Measurements from ENCODE around the gene MICAL3.

The MICAL3 gene

DNA sequence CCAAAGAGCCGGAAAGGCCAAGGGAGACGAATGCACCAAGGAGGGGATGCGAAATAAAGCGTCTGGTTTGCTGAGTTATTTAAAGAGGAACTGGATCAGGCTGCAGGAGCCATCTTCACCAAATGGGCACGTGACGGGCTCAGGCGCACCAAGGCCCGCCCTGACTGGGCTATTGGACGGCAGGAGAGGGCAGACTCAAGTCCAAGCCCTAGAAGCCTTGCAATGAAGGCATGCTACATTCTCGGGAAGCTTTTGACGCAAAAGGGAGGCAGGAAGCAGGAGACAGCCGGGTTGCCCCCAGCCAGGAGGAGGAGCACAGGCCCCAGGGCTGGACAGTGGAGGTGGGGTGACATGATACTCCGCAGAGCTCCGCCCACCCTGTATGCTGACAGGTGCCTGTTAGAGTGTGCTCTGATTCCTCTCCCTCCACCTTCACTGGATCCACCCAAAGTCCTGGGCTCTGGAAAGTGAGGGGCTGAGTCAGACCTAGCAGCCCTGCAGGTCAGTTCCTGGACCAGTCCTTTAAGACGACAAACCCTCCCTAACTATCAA lies 208.6 kb downstream of the MICAL3 start:
- Mint-ChIP-seq H3K36me3 (peaks cover 67 to 83% of the 10 kb centered on the region in 2 donors), H3K4me3 (no peak overlapping the region)

DNA sequence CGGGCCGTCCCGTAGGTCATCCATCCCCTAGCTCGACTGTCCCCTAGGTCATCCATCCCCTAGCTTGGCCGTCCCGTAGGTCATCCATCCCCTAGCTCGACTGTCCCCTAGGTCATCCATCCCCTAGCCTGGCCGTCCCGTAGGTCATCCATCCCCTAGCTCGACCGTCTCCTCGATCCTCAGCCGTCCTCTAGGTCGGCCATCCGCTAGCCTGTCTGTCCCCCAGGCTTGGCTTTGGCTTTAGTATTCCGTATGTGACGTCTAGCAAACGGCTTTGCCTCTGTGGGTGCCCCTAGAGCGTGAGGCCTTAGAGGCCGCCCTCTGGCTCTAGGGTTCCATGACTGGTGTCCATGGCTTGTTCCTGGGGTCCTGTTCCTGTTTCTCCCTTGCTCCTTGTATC lies 209.5 kb downstream of the MICAL3 start:
- no peaks in the 10 kb centered on the region for H3K9me3 Mint-ChIP-seq
- H3K4me3 Mint-ChIP-seq: peak overlapping the region; percentile 6 to 21
- peaks cover 71 to 84% of the 10 kb centered on the region in 2 donors for H3K36me3 Mint-ChIP-seq
- H3K4me1 Mint-ChIP-seq: peaks cover 25 to 51% of the 10 kb centered on the region in 2 donors
- peak overlapping the region; percentile 93 for H3K27ac Mint-ChIP-seq
- no peaks in the 10 kb centered on the region for H3K27me3 Mint-ChIP-seq
- DNase-seq (no peak), ATAC-seq (replicated peaks) (no peak)

More for the DNA sequence above, 208.6 kb downstream of the MICAL3 start:
- Mint-ChIP-seq H3K27me3 (no peaks in the 10 kb centered on the region), H3K4me1 (peaks cover 25 to 49% of the 10 kb centered on the region in 2 donors), H3K9me3 (no peaks in the 10 kb centered on the region), H3K27ac (peak overlapping the region; percentile 81)
- DNase-seq: no peak
- no peak for ATAC-seq (replicated peaks)

DNA sequence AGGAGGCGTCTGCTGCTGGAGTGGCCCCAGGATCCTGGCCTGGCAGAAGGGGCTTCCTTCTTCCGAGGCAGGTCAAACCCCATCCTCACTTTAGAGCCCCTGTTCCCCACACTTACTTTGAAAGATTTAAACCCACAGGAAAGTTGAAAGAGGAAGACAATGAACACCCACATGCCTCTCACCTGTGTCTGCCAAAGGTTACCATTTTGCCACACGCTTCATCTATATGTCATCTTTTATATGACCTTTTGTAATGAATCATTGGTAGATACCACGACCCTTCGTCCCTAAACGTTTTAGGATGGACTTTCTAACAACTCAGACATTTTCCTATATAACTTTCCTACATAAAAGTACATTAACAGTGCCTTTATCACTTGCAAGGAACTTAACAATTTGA lies 210.3 kb downstream of the MICAL3 start:
- H3K27ac Mint-ChIP-seq: peak overlapping the region; percentile 93
- H3K36me3 Mint-ChIP-seq: peaks cover 69 to 84% of the 10 kb centered on the region in 2 donors
- ATAC-seq (replicated peaks) (peak; percentile 66 to 79), DNase-seq (no peak)
- peak overlapping the region in 1 of 2 donors; percentile 6 for H3K4me3 Mint-ChIP-seq
- peaks cover 25 to 50% of the 10 kb centered on the region in 2 donors for H3K4me1 Mint-ChIP-seq
- H3K27me3 Mint-ChIP-seq: no peaks in the 10 kb centered on the region
- no peaks in the 10 kb centered on the region for H3K9me3 Mint-ChIP-seq

DNA sequence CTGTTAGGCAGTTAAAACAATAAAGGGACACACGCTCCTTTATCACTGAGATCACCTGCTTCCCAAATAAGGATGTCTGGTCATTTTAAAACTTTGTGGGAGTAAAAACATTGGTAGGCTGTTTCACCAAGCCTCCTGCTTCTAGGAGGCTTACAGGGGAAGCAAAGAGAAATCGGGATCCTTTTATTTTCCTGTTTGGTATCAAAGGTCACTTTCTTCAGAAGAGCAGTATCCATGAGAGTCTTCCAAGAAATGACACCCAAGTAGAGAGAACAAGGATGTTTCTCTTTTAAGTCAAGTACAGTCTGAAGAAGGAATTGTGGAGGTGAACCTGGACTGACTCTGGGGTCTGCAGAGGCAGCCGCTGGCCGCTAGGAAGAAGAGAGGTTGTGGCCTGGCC lies 213.2 kb downstream of the MICAL3 start:
- Mint-ChIP-seq H3K4me1 (peaks cover 25 to 51% of the 10 kb centered on the region in 2 donors), H3K27ac (peak overlapping the region; percentile 88)
- no peak for ATAC-seq (replicated peaks)

DNA sequence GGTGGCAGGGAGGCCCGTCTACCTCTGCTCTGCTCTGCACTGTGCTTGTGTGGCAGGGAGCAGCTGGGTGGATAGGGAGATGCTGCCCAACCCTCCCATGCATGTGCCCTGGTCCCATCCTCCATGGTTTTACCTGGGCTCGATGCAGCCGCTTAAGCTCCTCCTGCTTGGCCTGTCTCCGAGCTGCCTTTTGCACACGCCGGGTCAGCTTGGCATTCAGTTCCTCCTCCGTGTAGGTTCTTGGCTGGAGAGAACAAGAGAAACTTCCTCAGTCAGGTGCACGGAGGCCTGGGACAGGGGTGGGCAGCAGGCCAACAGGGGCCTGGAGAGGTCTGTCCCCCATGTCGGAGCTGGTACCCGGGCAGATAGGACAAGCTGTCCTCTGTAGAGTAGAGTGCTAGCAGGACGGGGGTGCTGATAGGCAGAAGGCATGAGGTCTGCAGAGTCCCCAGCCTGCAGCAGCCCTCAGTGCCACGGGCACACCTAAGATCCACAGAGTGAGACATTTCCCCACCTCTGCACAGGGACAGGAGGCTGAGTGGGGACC lies 213.7 kb downstream of the MICAL3 start:
- H3K36me3 Mint-ChIP-seq: peaks cover 70 to 84% of the 10 kb centered on the region in 2 donors
- H3K9me3 Mint-ChIP-seq: no peaks in the 10 kb centered on the region
- H3K4me1 Mint-ChIP-seq: peaks cover 25 to 47% of the 10 kb centered on the region in 2 donors
- peak overlapping the region; percentile 88 for H3K27ac Mint-ChIP-seq
- no peak overlapping the region for H3K4me3 Mint-ChIP-seq
- no peak for DNase-seq
- no peak for ATAC-seq (replicated peaks)
- H3K27me3 Mint-ChIP-seq: no peaks in the 10 kb centered on the region

More for the DNA sequence above, 213.2 kb downstream of the MICAL3 start:
- peaks cover 71 to 85% of the 10 kb centered on the region in 2 donors for H3K36me3 Mint-ChIP-seq
- no peaks in the 10 kb centered on the region for H3K9me3 Mint-ChIP-seq
- DNase-seq: no peak
- H3K27me3 Mint-ChIP-seq: no peaks in the 10 kb centered on the region
- H3K4me3 Mint-ChIP-seq: no peak overlapping the region

DNA sequence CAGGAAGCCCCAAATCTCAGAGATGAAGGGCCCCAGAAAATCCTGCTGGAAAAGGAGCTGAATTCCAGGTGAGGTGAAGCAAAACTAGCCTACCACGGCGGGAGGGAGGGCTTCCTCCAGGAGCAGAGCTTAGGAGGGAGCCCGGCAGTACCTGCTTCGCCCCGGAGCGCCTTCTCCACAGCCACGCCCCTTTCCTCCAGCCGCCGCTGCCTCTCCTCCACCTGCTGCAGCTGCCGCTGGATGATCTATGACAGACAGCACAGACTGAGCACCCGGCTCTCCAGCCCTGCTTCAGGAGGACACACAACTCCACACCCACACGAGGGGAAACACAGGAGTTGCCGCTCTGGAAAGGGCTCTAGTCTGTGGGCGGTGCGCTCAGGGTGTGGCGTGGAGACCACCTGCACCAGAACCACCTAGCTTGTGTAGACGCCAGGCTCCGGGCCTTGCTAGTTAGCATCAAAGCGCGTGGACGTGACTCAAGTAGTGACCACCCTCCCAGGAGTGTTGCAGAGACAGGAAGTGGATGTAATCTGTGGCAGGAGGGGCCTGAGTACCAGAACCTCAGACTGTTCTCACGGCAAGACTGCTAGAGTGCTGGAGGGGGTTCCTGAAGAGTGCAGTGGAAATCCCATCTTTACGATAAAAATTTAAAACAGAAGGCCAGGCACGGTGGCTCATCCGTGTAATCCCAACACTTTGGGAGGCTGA lies 215.5 kb downstream of the MICAL3 start:
- Mint-ChIP-seq H3K36me3 (peaks cover 66 to 80% of the 10 kb centered on the region in 2 donors), H3K27ac (peak overlapping the region; percentile 86), H3K9me3 (no peaks in the 10 kb centered on the region), H3K27me3 (no peaks in the 10 kb centered on the region), H3K4me1 (peaks cover 22 to 42% of the 10 kb centered on the region in 2 donors), H3K4me3 (no peak overlapping the region)
- DNase-seq: no peak
- ATAC-seq (replicated peaks): peak in 1 of 2 donors; percentile 22

DNA sequence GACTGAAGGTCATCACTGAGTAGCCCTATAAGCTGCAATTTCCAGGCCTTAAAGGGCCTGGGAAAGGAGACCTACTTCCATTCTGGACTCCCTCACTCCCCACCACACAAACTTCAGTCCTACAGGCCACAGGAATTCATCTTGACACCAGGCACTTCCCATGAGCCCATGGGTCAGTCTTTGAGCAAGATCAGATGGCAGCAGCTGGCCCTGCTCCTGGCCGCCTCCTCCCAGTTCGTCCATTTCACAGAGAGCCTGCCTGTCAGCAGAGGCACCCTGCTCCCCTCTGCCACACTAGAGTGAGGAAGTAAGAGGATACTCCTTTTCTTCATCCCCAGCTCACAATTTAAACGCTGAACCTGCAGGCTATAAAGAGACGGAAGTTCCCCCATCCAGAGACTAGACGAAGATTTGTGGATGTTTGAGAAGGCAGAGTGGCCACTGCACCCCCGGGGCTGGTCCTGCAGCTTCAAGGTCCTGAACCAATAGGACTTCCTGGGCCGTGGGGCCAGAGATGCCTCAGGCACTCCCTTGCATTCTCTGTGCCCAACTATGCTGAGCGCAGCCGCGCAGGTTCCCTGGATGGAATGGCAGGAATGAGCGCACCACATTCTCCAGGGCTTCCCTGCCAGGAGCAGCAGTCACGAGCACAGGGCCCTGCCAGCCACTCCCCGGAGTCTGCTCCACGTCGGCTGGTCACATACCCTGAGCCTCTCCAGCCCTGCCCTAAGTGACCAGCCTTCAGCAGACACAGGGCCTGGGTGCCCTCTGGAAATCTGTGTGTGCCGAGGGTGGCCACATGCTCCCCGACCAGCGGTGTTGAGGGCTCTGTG lies 216.6 kb downstream of the MICAL3 start:
- H3K27ac Mint-ChIP-seq: peak overlapping the region; percentile 49

DNA sequence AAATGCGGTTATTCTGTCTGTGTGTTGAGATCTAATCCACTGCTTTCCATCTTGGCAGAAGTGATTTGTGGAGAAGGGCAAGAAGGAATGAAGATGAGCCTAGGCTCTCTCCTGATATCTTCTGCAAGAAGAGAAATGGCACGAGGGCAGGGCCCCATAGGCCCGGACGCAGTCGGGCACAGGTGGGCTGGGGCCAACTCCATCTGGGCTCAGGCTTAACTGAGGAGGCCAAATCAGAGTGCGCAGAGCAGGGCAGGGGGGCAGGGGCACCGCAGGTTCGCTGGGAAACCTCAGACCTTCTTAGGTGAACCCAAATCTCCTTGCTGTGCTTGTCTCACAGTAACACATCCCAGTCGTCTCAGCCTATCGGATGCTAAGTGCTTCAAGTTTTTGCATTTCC lies 217.3 kb downstream of the MICAL3 start:
- H3K27ac Mint-ChIP-seq: peak overlapping the region; percentile 49
- peaks cover 68 to 81% of the 10 kb centered on the region in 2 donors for H3K36me3 Mint-ChIP-seq
- H3K27me3 Mint-ChIP-seq: no peaks in the 10 kb centered on the region
- H3K4me1 Mint-ChIP-seq: peaks cover 29 to 48% of the 10 kb centered on the region in 2 donors
- no peak overlapping the region for H3K4me3 Mint-ChIP-seq
- no peak for DNase-seq
- no peaks in the 10 kb centered on the region for H3K9me3 Mint-ChIP-seq
- ATAC-seq (replicated peaks): no peak

More for the DNA sequence above, 216.6 kb downstream of the MICAL3 start:
- Mint-ChIP-seq H3K27me3 (no peaks in the 10 kb centered on the region), H3K4me3 (no peak overlapping the region), H3K4me1 (peaks cover 22 to 42% of the 10 kb centered on the region in 2 donors), H3K9me3 (no peaks in the 10 kb centered on the region), H3K36me3 (peaks cover 65 to 81% of the 10 kb centered on the region in 2 donors)
- DNase-seq (no peak), ATAC-seq (replicated peaks) (no peak)

DNA sequence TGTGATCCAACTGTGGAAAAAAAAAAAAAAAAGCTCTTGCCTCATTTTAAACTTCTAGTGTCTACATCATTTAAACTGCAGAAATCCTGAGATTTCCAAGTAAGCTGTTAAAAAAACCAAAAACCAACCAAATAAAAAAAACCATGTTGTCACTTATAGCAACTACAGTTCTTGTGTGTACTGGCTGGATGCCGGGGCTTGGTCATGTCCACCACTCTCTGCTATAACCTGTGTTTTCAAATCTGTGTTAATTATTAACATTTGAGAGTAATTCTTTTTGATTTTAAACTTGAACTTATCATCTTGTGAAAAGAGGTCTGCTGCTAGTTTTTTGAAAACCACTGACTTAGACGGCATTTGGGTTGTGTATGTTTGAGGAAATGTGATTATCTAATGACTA lies 217.9 kb downstream of the MICAL3 start:
- Mint-ChIP-seq H3K27ac (peak overlapping the region; percentile 56), H3K9me3 (no peaks in the 10 kb centered on the region), H3K36me3 (peaks cover 67 to 81% of the 10 kb centered on the region in 2 donors), H3K4me3 (no peak overlapping the region), H3K4me1 (peaks cover 31 to 54% of the 10 kb centered on the region in 2 donors), H3K27me3 (no peaks in the 10 kb centered on the region)
- ATAC-seq (replicated peaks) (no peak), DNase-seq (no peak)

DNA sequence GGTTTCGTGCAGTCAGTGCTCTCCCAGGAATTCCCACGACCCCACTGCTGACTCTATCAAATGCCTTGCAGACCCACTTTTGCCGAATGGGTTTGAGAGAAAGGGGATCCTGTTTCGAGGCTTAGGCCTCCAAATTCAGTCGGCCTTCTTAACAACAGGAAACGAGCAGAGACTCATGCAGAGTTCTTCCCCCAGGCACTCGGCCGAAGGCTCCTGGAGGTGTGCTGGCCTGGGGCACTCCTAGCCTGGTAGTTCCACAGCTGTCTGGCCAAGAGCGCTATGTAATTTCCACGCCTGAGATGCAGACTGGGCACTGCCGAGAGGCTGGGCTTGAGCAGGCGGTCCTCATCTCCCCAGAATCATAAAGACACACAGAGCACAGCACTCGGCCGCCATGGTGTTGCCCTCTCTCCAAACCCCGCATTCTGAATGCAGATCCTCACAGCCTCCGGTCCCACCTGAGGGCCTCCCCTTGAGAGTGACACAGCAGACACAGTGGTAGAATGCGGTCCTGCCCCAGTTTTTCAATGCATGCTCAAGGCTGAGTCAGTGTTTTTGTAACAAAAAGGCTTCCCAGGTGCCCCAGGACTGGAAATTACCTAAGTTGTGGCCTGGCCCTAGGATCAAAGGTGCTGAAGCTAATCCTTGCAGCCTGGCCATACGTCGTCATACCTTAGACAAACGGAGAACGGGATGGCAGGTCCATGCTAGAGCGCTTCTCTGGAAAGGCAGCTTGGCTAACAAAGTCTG lies 219.9 kb downstream of the MICAL3 start:
- H3K36me3 Mint-ChIP-seq: peaks cover 58 to 78% of the 10 kb centered on the region in 2 donors
- H3K27me3 Mint-ChIP-seq: no peaks in the 10 kb centered on the region
- H3K27ac Mint-ChIP-seq: peak overlapping the region; percentile 85
- no peaks in the 10 kb centered on the region for H3K9me3 Mint-ChIP-seq
- peaks cover 41 to 63% of the 10 kb centered on the region in 2 donors for H3K4me1 Mint-ChIP-seq
- no peak overlapping the region for H3K4me3 Mint-ChIP-seq
- ATAC-seq (replicated peaks) (no peak), DNase-seq (no peak)

DNA sequence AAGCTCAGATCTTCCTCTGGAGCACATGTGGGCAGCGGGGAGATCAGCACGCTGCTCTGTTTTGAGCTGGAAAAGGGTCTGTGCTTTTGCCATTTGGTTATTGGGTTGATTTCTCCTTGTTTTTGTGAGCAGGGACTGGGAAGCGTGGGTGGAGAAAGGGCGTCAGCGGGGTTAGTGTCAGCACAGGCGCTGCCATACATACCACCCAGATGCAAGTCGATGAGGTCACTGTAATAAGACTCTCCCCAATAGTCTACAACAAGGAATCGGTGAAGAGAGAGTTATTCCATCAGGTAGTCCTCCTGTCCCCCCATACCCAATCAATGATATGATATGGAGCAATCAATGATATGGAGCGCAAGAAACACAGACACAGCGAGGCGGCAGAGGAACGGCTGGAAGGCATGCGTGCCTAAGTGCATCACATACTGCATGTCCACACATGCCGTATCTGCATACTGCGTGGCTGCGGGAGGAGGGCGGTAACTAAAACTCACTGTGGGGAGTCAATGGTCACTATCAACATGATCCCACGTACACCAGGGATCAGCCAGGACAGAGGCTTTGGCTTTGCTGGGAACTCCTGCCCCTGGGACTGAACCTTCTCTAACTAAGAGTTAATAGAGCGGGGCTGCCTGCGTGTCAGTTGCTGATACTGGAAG lies 220.6 kb downstream of the MICAL3 start:
- ATAC-seq (replicated peaks) (no peak), DNase-seq (no peak)
- Mint-ChIP-seq H3K36me3 (peaks cover 53 to 72% of the 10 kb centered on the region in 2 donors), H3K27ac (peak overlapping the region; percentile 100), H3K9me3 (no peaks in the 10 kb centered on the region), H3K4me3 (no peak overlapping the region), H3K27me3 (no peaks in the 10 kb centered on the region), H3K4me1 (peaks cover 43 to 65% of the 10 kb centered on the region in 2 donors)

DNA sequence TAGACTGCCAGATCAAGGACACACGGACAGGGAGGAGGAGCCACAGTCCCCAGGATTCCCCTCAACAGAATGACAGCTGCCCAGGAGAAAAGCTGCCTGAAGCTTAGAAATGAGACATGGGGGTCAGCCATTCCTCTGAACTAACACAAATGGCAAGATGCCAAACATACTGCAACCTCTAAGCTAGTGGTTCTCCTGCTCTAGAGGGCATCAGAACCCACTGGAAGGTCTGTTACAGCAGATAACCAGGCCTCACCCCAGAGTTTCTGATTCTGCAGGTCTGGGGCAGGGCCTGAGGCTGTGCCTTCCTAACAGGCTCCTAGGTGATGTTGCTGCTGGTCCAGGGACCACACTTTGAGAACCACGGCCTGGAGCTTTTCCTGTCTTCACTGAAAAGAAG lies 221.5 kb downstream of the MICAL3 start:
- Mint-ChIP-seq H3K27ac (peak overlapping the region; percentile 100), H3K27me3 (no peaks in the 10 kb centered on the region), H3K36me3 (peaks cover 52 to 66% of the 10 kb centered on the region in 2 donors), H3K4me3 (peak overlapping the region in 1 of 2 donors; percentile 4), H3K4me1 (peaks cover 43 to 73% of the 10 kb centered on the region in 2 donors), H3K9me3 (no peaks in the 10 kb centered on the region)
- DNase-seq (no peak), ATAC-seq (replicated peaks) (no peak)

DNA sequence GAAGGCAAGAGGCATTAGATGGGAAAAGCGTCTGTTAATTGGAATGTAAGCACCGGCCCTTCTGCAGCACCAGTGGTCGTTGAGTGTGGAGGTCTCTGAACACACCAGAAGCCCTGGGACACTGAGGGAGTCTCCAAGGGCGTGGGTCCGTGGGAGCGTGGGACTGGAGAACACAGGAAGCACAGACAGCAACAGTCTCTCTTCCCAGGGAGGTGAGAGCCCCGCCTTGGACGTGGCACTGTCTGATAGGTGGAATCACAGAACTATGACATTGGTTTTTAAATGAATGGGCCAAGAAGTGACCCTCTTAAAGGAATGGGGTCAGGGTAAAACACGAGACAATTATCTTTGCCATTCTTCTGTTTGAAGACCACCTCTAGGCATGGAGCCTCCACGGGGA lies 221.9 kb downstream of the MICAL3 start:
- Mint-ChIP-seq H3K36me3 (peaks cover 48 to 67% of the 10 kb centered on the region in 2 donors), H3K4me3 (peak overlapping the region in 1 of 2 donors; percentile 4), H3K27ac (peak overlapping the region; percentile 100)

More for the DNA sequence above, 221.9 kb downstream of the MICAL3 start:
- DNase-seq (no peak), ATAC-seq (replicated peaks) (no peak)
- H3K9me3 Mint-ChIP-seq: no peaks in the 10 kb centered on the region
- H3K4me1 Mint-ChIP-seq: peaks cover 43 to 77% of the 10 kb centered on the region in 2 donors
- no peaks in the 10 kb centered on the region for H3K27me3 Mint-ChIP-seq

Data from stimulated activated naive B cell treated with anti-CD40 and anti-IgM and Interleukin-4, amounts not matched to agents 10 μg/mL and 1 μg/mL and 100 μg/mL, for 72 hours (primary cell).